GM12874 (cell line): Measurements from ENCODE around the gene EDA.

Source experiments
- CTCF ChIP-seq: IDR thresholded peaks from 2 replicates; pipeline ENCODE4 v1.5.1; 2011; ENCODE audit warnings: low read depth, mild to moderate bottlenecking, control low read depth, low read length, moderate library complexity; ENCODE audit not compliant: insufficient read depth

Gene EDA

GRCh38 chrX:70044541-70045245 is 428.8 kb downstream of the EDA start:
- TF ChIP-seq CTCF, result no peak

DNA sequence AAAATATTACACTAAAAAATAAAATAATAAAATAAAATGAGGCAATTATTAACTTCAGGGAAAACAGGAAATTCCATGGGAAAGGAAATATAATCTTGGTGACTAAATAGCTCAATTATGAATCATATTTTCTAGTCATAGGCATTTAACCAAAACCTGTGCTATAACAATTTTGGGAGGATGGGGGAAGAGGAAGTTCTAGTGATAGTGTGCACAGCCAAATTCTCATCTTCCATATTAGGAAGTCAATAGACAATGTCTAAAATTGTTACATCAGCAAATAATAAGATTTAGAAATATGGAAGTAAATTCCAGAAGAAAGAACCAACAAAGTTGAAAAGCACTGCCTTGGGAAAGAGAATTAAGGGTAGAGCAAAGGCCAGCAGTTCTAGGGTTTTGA is 431.1 kb downstream of the EDA start:
- no peak for TF ChIP-seq CTCF

DNA sequence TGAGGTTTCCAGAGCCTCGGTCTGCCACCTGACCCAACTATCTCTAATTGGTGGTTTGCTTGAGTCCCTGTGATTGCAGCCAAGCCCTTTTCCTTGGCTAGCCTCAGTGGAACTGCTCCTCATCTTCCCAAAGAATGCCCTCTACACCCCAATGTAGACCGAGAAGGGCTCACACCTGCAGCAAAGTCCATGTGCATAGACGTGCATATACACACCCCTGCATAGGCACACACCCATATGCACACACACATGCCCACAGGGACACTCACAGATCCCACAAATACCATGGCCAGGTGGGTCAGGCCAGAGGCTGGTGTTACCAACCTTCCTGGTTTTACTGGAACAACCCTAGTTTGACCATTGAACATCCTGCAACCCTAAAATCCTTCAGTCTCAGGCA is 433.5 kb downstream of the EDA start:
- TF ChIP-seq CTCF, result no peak

- TF ChIP-seq CTCF, result no peak
Observed at GRCh38 chrX:70049925-70050324, 434.0 kb downstream of the EDA start, which contains the start of gene AWAT2. Gene AWAT2 (minus strand): TSS chrX:70049938. CDS start chrX:70049932, 6 bp downstream.

DNA sequence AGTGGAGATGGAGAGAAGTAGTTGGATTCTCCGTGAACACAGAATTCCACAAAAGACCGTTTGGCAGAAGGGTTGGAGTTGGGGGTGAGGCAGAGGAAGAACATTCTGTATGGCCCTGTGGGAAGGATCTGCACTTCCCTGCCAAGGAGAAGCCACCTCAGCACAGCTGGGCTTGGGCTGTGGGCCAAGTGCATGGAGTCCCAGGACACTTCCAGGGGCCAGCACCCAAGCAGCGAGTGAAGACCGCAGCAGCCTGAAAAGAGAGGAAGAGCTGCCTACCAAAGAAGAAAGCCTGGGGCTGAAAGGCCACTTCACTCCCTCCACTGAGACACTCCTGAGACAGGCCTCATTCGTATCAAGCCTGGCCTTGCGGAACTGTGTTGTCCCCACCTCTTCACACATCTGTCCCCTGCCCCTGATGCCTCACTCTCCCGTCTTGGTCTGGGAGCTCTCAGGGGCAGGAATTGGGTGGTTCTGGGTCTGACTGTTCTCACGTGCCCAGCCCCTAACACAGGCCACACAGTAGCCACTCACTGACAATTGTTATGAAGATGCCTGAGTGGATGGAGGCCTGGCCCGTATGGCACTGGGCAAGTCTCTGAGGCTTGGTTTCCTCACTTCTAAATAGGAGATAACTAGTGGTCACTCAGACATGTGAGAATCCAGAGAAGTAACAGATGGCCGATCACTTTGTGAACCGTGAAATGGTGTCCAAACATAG is 437.1 kb downstream of the EDA start:
- TF ChIP-seq CTCF, result no peak

GRCh38 chrX:70054391-70054790 is 438.5 kb downstream of the EDA start:
- no peak for TF ChIP-seq CTCF

GRCh38 chrX:70062076-70062475 is 446.2 kb downstream of the EDA start, which contains the start of gene OTUD6A:
Gene OTUD6A (plus strand): TSS chrX:70062457. CDS start chrX:70062525, 68 bp downstream.
- TF ChIP-seq CTCF, result no peak
